GM12892 (cell line): Measurements from ENCODE around the gene OCA2.

ENCODE experiments used
- POLR2A ChIP-seq: IDR thresholded peaks from 2 replicates; pipeline ENCODE4 v1.6.1; 2011; ENCODE audit warnings: low read depth, low read length, control low read depth
- POLR2AphosphoS5 ChIP-seq: IDR thresholded peaks from 2 replicates; pipeline ENCODE4 v1.6.1; 2011; ENCODE audit warnings: low read depth, low read length, control low read depth
- TAF1 ChIP-seq: IDR thresholded peaks from 2 replicates; pipeline ENCODE4 v1.6.1; 2011; ENCODE audit warnings: low read depth, mild to moderate bottlenecking, control low read depth, low read length, borderline replicate concordance

DNA sequence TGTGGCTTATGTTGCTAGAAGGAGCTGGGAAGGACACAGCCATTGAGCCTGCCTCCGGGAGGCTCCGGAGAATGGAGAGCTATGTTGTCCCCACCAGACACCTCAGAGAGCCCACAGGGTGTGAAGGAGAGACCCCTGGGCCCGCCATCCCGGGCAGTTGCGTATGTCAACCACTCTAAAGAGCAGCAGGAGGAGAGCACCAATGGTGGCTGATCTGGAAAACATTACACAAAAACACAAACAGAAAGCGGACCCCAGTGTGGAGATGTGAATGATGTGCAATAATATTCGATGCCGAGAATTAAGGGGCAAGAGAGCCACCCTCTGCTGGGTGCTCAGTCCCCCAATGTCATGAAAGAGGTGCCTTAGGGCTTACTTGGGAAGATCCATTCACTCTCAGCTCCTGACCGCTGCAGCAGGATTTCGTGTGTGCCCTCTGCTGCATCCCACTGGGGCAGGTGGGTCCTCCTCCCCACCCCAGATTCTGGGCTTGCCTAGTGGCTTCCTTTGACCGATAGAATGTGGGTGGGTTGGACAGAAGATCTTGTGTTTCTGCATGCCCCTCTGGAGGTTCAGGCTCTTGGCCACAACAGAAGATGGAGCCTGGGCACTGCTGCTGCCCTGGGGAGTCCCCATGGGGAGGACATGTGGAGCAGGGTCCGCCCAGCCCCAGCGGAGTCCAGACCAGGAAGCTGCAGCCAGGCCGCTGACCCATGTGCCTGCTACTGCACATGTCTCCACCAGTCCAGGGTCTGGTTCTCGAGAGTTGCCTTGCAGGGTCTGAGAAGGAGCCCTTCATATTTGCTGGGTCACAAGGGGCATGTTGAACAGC, 245.3 kb downstream of the OCA2 start:
- TF ChIP-seq POLR2AphosphoS5 (no peak), POLR2A (no peak), TAF1 (no peak)
